ENCODE data around the gene ISOC1. TPM values are rescaled to one million over a fixed set of nuclear protein-coding genes. Genes with fewer than 3 reads are reported as not detected.

The ISOC1 gene
- total and polyA plus RNA-seq, 2 donors (not counting 1 experiment from before 2014, with no cell fraction given), result 7.5 to 10.6 TPM

GRCh38 chr5:129141078-129141477, 46.5 kb downstream of the ISOC1 start:
- WGBS (ENCODE audit: insufficient coverage), result 100% methylated on average over 3 of the region's 4 CpGs
- no peaks in the 10 kb centered on the region for H3K4me1 Mint-ChIP-seq
- Histone ChIP-seq H3K4me3 (ENCODE audit: control extremely low read depth in 1 of 5, extremely low read depth in 1 of 5, insufficient read depth in 1 of 5, low read depth in 2 of 5, low read length in 4 of 5) (no peak overlapping the region), H3K4me1 (ENCODE audit: control insufficient read depth in 2 of 2, insufficient read depth in 2 of 2, low read length in 2 of 2) (no peaks in the 10 kb centered on the region), H3K9ac (ENCODE audit: low read length) (no peak overlapping the region), H3K27me3 (replicated peaks in 1 of 4; ENCODE audit: control extremely low read depth in 1 of 4, control insufficient read depth in 3 of 4, insufficient read depth in 4 of 4, low read length in 3 of 4) (no peaks in the 10 kb centered on the region), H3K79me2 (ENCODE audit: control insufficient read depth, insufficient read depth, low read length) (no peaks in the 10 kb centered on the region), H2AFZ (ENCODE audit: insufficient read depth, low read depth, low read length, poor library complexity, severe bottlenecking) (no peak overlapping the region), H4K20me1 (ENCODE audit: control insufficient read depth, insufficient read depth, low read length, poor library complexity, severe bottlenecking) (no peaks in the 10 kb centered on the region), H3K4me2 (replicated peaks; ENCODE audit: low read depth, low read length, poor library complexity, severe bottlenecking) (no peak overlapping the region), H3K9me3 (ENCODE audit: control extremely low read depth in 1 of 3, control insufficient read depth in 2 of 3, insufficient read depth in 1 of 3, low read length in 2 of 3) (no peaks in the 10 kb centered on the region), H3K27ac (ENCODE audit: low read length in 2 of 2) (no peak overlapping the region), H3K36me3 (replicated peaks in 1 of 2; ENCODE audit: control extremely low read depth in 1 of 2, control insufficient read depth in 1 of 2, extremely low read depth in 1 of 2, insufficient read depth in 2 of 2, low read length in 1 of 2) (no peaks in the 10 kb centered on the region)
- H3K4me3 Mint-ChIP-seq, result no peak overlapping the region
- H3K27ac Mint-ChIP-seq, result no peak overlapping the region
- ATAC-seq (ENCODE audit: low read depth) (no peak), DNase-seq (no peak)
- H3K9me3 Mint-ChIP-seq (ENCODE audit: insufficient read depth), result peaks cover 6% of the 10 kb centered on the region
- intact Hi-C loops (cut with micrococcal nuclease), result no loop called here
- no peak for TF ChIP-seq EZH2 (IDR thresholded peaks at IDR 0.05; ENCODE audit: borderline replicate concordance, insufficient read depth, low read depth, low read length, poor library complexity, severe bottlenecking)
- TF ChIP-seq CTCF (IDR thresholded peaks at IDR 0.05), result no peak
- no peaks in the 10 kb centered on the region for H3K27me3 Mint-ChIP-seq
- CTCF ChIA-PET, result no interaction called here
- POLR2A ChIA-PET, result no interaction called here

GRCh38 chr5:129141696-129142095, 47.1 kb downstream of the ISOC1 start:
- no peak overlapping the region for H2AFZ ChIP-seq (ENCODE audit: insufficient read depth, low read depth, low read length, poor library complexity, severe bottlenecking)
- DNase-seq, result no peak
- WGBS (ENCODE audit: insufficient coverage), result no CpG with 5 or more reads among the region's 2 CpGs
- H3K4me1 ChIP-seq (ENCODE audit: control insufficient read depth in 2 of 2, insufficient read depth in 2 of 2, low read length in 2 of 2), result no peaks in the 10 kb centered on the region
- Mint-ChIP-seq H3K4me1 (no peaks in the 10 kb centered on the region), H3K27ac (no peak overlapping the region), H3K27me3 (no peaks in the 10 kb centered on the region), H3K4me3 (no peak overlapping the region), H3K9me3 (ENCODE audit: insufficient read depth) (peaks cover 6% of the 10 kb centered on the region)
- no peak overlapping the region for H3K27ac ChIP-seq (ENCODE audit: low read length in 2 of 2)
- no peaks in the 10 kb centered on the region for H4K20me1 ChIP-seq (ENCODE audit: control insufficient read depth, insufficient read depth, low read length, poor library complexity, severe bottlenecking)
- ChIA-PET CTCF (no interaction called here), POLR2A (no interaction called here)
- H3K27me3 ChIP-seq (replicated peaks in 1 of 4; ENCODE audit: control extremely low read depth in 1 of 4, control insufficient read depth in 3 of 4, insufficient read depth in 4 of 4, low read length in 3 of 4), result no peaks in the 10 kb centered on the region
- no peaks in the 10 kb centered on the region for H3K79me2 ChIP-seq (ENCODE audit: control insufficient read depth, insufficient read depth, low read length)
- intact Hi-C loops (cut with micrococcal nuclease), result no loop called here
- H3K9ac ChIP-seq (ENCODE audit: low read length), result no peak overlapping the region
- TF ChIP-seq CTCF (IDR thresholded peaks at IDR 0.05) (no peak), EZH2 (IDR thresholded peaks at IDR 0.05; ENCODE audit: borderline replicate concordance, insufficient read depth, low read depth, low read length, poor library complexity, severe bottlenecking) (no peak)
- no peaks in the 10 kb centered on the region for H3K36me3 ChIP-seq (replicated peaks in 1 of 2; ENCODE audit: control extremely low read depth in 1 of 2, control insufficient read depth in 1 of 2, extremely low read depth in 1 of 2, insufficient read depth in 2 of 2, low read length in 1 of 2)
- no peak overlapping the region for H3K4me3 ChIP-seq (ENCODE audit: control extremely low read depth in 1 of 5, extremely low read depth in 1 of 5, insufficient read depth in 1 of 5, low read depth in 2 of 5, low read length in 4 of 5)
- no peaks in the 10 kb centered on the region for H3K9me3 ChIP-seq (ENCODE audit: control extremely low read depth in 1 of 3, control insufficient read depth in 2 of 3, insufficient read depth in 1 of 3, low read length in 2 of 3)
- no peak overlapping the region for H3K4me2 ChIP-seq (replicated peaks; ENCODE audit: low read depth, low read length, poor library complexity, severe bottlenecking)
- ATAC-seq (ENCODE audit: low read depth), result no peak
